K562 (cell line): Measurements from ENCODE around the gene ZNF200. TPM values are rescaled to one million over a fixed set of nuclear protein-coding genes. Genes with fewer than 3 reads are reported as not detected.

Experiments used
- ATF7 ChIP-seq: fragments of 450-650 bp; IDR thresholded peaks from 2 replicates; pipeline ENCODE4 v1.7.1; 2014; ENCODE audit warnings: mild to moderate bottlenecking, moderate library complexity
- CBX2 ChIP-seq: fragments of 200-600 bp; sonication (generic); IDR thresholded peaks from one replicate; pipeline ENCODE4 v1.6.1; 2012; ENCODE audit warnings: mild to moderate bottlenecking, low read length, inconsistent platforms; ENCODE audit not compliant: insufficient read depth, poor library complexity, severe bottlenecking
- CCNT2 ChIP-seq: IDR thresholded peaks from 2 replicates; pipeline ENCODE4 v1.6.1; 2011; ENCODE audit warnings: borderline replicate concordance, low read depth, mild to moderate bottlenecking, moderate library complexity, mixed read lengths, low read length; ENCODE audit not compliant: insufficient read length; ENCODE audit errors: extremely low read depth
- HDAC1 ChIP-seq, 2 experiments: fragments of 450-650 bp; IDR thresholded peaks; 2 replicates each; pipeline ENCODE4 v1.6.1; 2016 to 2017; ENCODE audit warnings: inconsistent platforms in 1 of 2, mild to moderate bottlenecking in 1 of 2, moderate library complexity in 1 of 2
- MEF2A ChIP-seq: IDR thresholded peaks from 2 replicates; pipeline ENCODE4 v1.6.1; 2011; ENCODE audit warnings: low read depth, mild to moderate bottlenecking, low read length, moderate library complexity; ENCODE audit not compliant: control insufficient read depth
- MTA3 ChIP-seq: fragments of 450-650 bp; formaldehyde crosslinking; IDR thresholded peaks from 2 replicates; pipeline ENCODE4 v1.6.1; 2017; ENCODE audit warnings: mild to moderate bottlenecking, borderline replicate concordance
- POLR2H ChIP-seq: IDR thresholded peaks from 2 replicates; pipeline ENCODE4 v1.6.1; 2016; ENCODE audit warnings: missing genetic modification characterization, low read depth, mild to moderate bottlenecking, control low read depth, missing compliant biosample characterization, moderate library complexity
- TAF1 ChIP-seq: IDR thresholded peaks from 2 replicates; pipeline ENCODE4 v1.6.1; 2011; ENCODE audit warnings: mild to moderate bottlenecking, low read length, moderate library complexity; ENCODE audit not compliant: insufficient read depth, control insufficient read depth, severe bottlenecking; ENCODE audit errors: extremely low read depth
- TAL1 ChIP-seq: fragments of 450-650 bp; IDR thresholded peaks from 2 replicates; pipeline ENCODE4 v1.6.1; 2016; ENCODE audit warnings: mild to moderate bottlenecking
- TEAD1 ChIP-seq, 2 experiments: fragments of 450-650 bp in 1 of 2; sonication (generic) in 1 of 2; formaldehyde crosslinking; IDR thresholded peaks; 2 replicates each; pipeline versions ENCODE4 v1.4.0 to v1.8.0; 2020 to 2022; ENCODE audit warnings: mild to moderate bottlenecking in 2 of 2, missing genetic modification reagents in 1 of 2
- ZNF263 ChIP-seq: sonication (generic); formaldehyde crosslinking; IDR thresholded peaks from 2 replicates; pipeline ENCODE4 v1.8.0; 2022; ENCODE audit warnings: mild to moderate bottlenecking, missing genetic modification reagents, borderline replicate concordance
- ZNF280B ChIP-seq: fragments of 250-450 bp; sonication (Bioruptor Pico); IDR thresholded peaks from 2 replicates; pipeline ENCODE4 v1.5.1; 2021; ENCODE audit warnings: mild to moderate bottlenecking
- ZNF398 ChIP-seq: fragments of 250-450 bp; sonication (Bioruptor Pico); IDR thresholded peaks from 2 replicates; pipeline ENCODE4 v1.8.0; 2021; ENCODE audit warnings: moderate library complexity, mild to moderate bottlenecking, inconsistent platforms
- ZNF507 ChIP-seq: conservative IDR thresholded peaks from 2 replicates; pipeline ENCODE4 v1.6.1; 2017; ENCODE audit warnings: missing genetic modification characterization, missing compliant biosample characterization
- polyA plus RNA-seq, 8 experiments: library from polyadenylated mRNA; depleted of rRNA in 4 of 8; stranded (reverse) in 5 of 8; unstranded in 3 of 8; fragments of >200 nt; fragmentation: Nextera tagmentation in 2 of 8; fragmentation: Illumina TruSeq in 1 of 8; extraction: Ambion mirVana in 2 of 8; extraction: Trizol in 1 of 8; gene quantifications; 2 replicates each; pipeline versions ENCODE4 v1.2.1 to v1.2.3, GENCODE V29; 2011 to 2014; ENCODE audit warnings: inconsistent platforms in 1 of 8, missing spikeins in 1 of 8
- total RNA-seq, 7 experiments: library from RNA; depleted of rRNA in 6 of 7; stranded (reverse); fragments of >200 nt in 6 of 7; fragmentation: Illumina TruSeq in 2 of 7; extraction: Trizol in 2 of 7; gene quantifications; 2 replicates each; pipeline versions ENCODE4 v1.2.1 to v1.2.3, GENCODE V29; 2011 to 2021; ENCODE audit warnings: low replicate concordance in 1 of 7
- TF ChIP-seq, protein P1 (sequence below): sonication (generic); formaldehyde crosslinking; IDR thresholded peaks from 2 replicates; pipeline ENCODE4 v1.8.0; 2022; ENCODE audit warnings: mild to moderate bottlenecking, missing genetic modification reagents

The ZNF200 gene
- total and polyA plus RNA-seq, 9 of the 15 experiments (the other 6 are each of a cell fraction or from before 2014, with no cell fraction given), result 4.8 to 14.5 (median 9.2) TPM

- no peak for TF ChIP-seq MEF2A
- TF ChIP-seq ZNF263, result no peak
- TF ChIP-seq CBX2, result no peak
- no peak for TF ChIP-seq ZNF398 (CRISPR knock-in tag)
- no peak for TF ChIP-seq CCNT2
- 0 out of 2 replicates have a peak, but pooled peaks have one; percentile 56 for TF ChIP-seq MTA3
- TF ChIP-seq TAL1, result no peak
- peak in 1 of 2 experiments; percentile 79; a peak in 1 of 4 replicates for TF ChIP-seq HDAC1 (IDR thresholded peaks at IDR 0.05)
- TF ChIP-seq TEAD1 (CRISPR knock-in tag; IDR thresholded peaks at IDR 0.05), result no peak
- TF ChIP-seq, protein P1, sequence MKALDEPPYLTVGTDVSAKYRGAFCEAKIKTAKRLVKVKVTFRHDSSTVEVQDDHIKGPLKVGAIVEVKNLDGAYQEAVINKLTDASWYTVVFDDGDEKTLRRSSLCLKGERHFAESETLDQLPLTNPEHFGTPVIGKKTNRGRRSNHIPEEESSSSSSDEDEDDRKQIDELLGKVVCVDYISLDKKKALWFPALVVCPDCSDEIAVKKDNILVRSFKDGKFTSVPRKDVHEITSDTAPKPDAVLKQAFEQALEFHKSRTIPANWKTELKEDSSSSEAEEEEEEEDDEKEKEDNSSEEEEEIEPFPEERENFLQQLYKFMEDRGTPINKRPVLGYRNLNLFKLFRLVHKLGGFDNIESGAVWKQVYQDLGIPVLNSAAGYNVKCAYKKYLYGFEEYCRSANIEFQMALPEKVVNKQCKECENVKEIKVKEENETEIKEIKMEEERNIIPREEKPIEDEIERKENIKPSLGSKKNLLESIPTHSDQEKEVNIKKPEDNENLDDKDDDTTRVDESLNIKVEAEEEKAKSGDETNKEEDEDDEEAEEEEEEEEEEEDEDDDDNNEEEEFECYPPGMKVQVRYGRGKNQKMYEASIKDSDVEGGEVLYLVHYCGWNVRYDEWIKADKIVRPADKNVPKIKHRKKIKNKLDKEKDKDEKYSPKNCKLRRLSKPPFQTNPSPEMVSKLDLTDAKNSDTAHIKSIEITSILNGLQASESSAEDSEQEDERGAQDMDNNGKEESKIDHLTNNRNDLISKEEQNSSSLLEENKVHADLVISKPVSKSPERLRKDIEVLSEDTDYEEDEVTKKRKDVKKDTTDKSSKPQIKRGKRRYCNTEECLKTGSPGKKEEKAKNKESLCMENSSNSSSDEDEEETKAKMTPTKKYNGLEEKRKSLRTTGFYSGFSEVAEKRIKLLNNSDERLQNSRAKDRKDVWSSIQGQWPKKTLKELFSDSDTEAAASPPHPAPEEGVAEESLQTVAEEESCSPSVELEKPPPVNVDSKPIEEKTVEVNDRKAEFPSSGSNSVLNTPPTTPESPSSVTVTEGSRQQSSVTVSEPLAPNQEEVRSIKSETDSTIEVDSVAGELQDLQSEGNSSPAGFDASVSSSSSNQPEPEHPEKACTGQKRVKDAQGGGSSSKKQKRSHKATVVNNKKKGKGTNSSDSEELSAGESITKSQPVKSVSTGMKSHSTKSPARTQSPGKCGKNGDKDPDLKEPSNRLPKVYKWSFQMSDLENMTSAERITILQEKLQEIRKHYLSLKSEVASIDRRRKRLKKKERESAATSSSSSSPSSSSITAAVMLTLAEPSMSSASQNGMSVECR, result no peak
- peak; percentile 98 for TF ChIP-seq POLR2H (tag)
- TF ChIP-seq ZNF280B (CRISPR knock-in tag), result no peak
- peak; percentile 70; the same call in 1 of the 2 replicates for TF ChIP-seq ATF7
- no peak for TF ChIP-seq TAF1
- no peak for TF ChIP-seq ZNF507
These were observed 59.5 kb downstream of the ZNF200 start (continued) for GRCh38 chr16:3175157-3176093.
